Erythroblast (primary cell): Measurements from ENCODE around the gene SERTM2.

Experiments used
- GATA1 ChIP-seq: IDR thresholded peaks from 2 replicates; pipeline ENCODE4 v1.6.1; 2011; ENCODE audit warnings: low read depth, mild to moderate bottlenecking, control low read depth, low read length, moderate library complexity
- POLR2A ChIP-seq: IDR thresholded peaks from 2 replicates; pipeline ENCODE4 v1.6.1; 2011; ENCODE audit warnings: mild to moderate bottlenecking, low read length

- no peak for TF ChIP-seq POLR2A
- TF ChIP-seq GATA1, result no peak
These were observed 4.6 kb upstream of the SERTM2 start for GRCh38 chrX:111506826-111507225.
